BJ (cell line): Measurements from ENCODE around the gene SBSN. TPM values are rescaled to one million over a fixed set of nuclear protein-coding genes. Genes with fewer than 3 reads are reported as not detected.

Experiments
- CTCF ChIA-PET: fragments of 350-600 bp; formaldehyde crosslinking; extraction: SDS; loops from one replicate; lab custom pipeline; 2021; ENCODE audit warnings: antibody characterized with exemption, inconsistent platforms; lab: Yijun Ruan, JAX
- POLR2A ChIA-PET: fragments of 300-600 bp; sonication (Branson Sonifier 250); formaldehyde crosslinking; extraction: SDS; loops from one replicate; lab custom pipeline; 2021; ENCODE audit warnings: antibody characterized with exemption; lab: Charles Lee
- DNase-seq: peaks from one replicate; pipeline ENCODE4 v3.0.0-alpha.2; 2011; ENCODE audit warnings: low read depth
- H3K27me3 ChIP-seq: 2 replicates; pipeline ENCODE4 v1.6.0; 2011; ENCODE audit warnings: low read length; ENCODE audit not compliant: control insufficient read depth, insufficient read depth
- H3K36me3 ChIP-seq: 2 replicates; pipeline ENCODE4 v1.5.1; 2011; ENCODE audit warnings: low read length; ENCODE audit not compliant: control insufficient read depth, insufficient read depth
- H3K4me3 ChIP-seq: 2 replicates; pipeline ENCODE4 v1.5.1; 2011; ENCODE audit warnings: low read depth, mild to moderate bottlenecking, control low read depth, low read length
- polyA minus RNA-seq: library from RNA; depleted of rRNA, polyadenylated mRNA; stranded (reverse); fragments of >200 nt; gene quantifications from 2 replicates; pipeline ENCODE4 v1.2.3, GENCODE V29; 2011; rRNA and poly(A)+ RNA removed
- polyA plus RNA-seq: library from polyadenylated mRNA; depleted of rRNA; stranded (reverse); fragments of >200 nt; gene quantifications from 2 replicates; pipeline ENCODE4 v1.2.3, GENCODE V29; 2011; rRNA removed
- TF ChIP-seq, protein P1 (sequence below): IDR thresholded peaks from 2 replicates; pipeline ENCODE4 v1.5.1; 2011; ENCODE audit warnings: low read depth, mild to moderate bottlenecking, control low read depth, inconsistent platforms, low read length, moderate library complexity; ENCODE audit not compliant: insufficient read depth

Gene SBSN, protein sequence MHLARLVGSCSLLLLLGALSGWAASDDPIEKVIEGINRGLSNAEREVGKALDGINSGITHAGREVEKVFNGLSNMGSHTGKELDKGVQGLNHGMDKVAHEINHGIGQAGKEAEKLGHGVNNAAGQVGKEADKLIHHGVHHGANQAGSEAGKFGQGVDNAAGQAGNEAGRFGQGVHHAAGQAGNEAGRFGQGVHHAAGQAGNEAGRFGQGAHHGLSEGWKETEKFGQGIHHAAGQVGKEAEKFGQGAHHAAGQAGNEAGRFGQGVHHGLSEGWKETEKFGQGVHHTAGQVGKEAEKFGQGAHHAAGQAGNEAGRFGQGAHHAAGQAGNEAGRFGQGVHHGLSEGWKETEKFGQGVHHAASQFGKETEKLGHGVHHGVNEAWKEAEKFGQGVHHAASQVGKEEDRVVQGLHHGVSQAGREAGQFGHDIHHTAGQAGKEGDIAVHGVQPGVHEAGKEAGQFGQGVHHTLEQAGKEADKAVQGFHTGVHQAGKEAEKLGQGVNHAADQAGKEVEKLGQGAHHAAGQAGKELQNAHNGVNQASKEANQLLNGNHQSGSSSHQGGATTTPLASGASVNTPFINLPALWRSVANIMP
- 0.70 and 1.6 TPM in 2 replicates for polyA plus RNA-seq
- not detected in 2 replicates for polyA minus RNA-seq

DNA sequence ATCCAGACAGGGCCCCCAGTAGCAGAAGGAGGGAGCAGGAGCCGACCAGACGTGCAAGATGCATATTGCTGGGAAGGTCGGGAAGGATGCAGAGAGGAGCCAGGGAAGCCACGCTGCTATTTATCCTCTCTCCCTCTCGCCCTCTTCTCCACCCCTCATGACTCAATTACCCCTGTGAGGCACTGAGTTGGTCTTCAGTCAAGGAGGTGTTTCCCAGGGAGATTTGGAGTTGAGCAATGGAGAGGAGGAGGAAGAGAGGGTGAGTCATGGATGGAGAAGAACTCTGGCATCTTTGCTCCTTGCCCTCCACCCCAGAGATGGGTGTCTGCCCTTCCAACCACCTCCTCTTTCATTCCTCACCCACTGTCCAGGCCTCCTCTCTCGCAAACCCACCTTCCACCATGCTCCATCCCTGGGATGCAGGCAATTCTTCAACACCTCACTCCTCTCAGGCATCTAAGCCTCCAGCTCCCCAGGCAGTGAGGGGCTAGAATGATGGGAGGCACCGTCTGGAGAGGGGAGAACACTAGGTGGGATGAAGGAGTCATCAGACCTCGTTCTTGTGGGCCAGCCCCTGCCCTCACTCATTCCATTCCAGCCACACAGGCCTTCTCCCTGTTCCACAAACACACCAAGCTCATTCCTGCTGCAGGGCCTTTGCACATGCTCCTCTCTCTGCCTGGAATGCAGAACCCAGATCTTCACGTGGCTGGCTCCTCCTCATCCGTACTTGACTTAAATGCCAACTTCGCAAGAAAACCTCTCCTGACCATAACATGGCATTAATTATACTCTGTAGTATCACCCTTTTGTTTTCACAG, at the start of gene SBSN:
TSS of gene SBSN (minus strand) at position 94 of the 821 bp plus-strand sequence. CDS start at position 64, 30 bp downstream.
- POLR2A ChIA-PET, result no interaction called here
- peak; percentile 18 for DNase-seq
- Histone ChIP-seq H3K27me3 (peaks cover 12% of the 10 kb centered on the region), H3K36me3 (no peaks in the 10 kb centered on the region), H3K4me3 (no peak within 1 kb of the TSS)
- CTCF ChIA-PET, result interaction anchor here (2.0 kb wide), 1 partner anchor 18 kb away, joined by 11 read pairs; no protein-coding TSS in a partner anchor
- TF ChIP-seq, protein P1, sequence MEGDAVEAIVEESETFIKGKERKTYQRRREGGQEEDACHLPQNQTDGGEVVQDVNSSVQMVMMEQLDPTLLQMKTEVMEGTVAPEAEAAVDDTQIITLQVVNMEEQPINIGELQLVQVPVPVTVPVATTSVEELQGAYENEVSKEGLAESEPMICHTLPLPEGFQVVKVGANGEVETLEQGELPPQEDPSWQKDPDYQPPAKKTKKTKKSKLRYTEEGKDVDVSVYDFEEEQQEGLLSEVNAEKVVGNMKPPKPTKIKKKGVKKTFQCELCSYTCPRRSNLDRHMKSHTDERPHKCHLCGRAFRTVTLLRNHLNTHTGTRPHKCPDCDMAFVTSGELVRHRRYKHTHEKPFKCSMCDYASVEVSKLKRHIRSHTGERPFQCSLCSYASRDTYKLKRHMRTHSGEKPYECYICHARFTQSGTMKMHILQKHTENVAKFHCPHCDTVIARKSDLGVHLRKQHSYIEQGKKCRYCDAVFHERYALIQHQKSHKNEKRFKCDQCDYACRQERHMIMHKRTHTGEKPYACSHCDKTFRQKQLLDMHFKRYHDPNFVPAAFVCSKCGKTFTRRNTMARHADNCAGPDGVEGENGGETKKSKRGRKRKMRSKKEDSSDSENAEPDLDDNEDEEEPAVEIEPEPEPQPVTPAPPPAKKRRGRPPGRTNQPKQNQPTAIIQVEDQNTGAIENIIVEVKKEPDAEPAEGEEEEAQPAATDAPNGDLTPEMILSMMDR, result no peak

DNA sequence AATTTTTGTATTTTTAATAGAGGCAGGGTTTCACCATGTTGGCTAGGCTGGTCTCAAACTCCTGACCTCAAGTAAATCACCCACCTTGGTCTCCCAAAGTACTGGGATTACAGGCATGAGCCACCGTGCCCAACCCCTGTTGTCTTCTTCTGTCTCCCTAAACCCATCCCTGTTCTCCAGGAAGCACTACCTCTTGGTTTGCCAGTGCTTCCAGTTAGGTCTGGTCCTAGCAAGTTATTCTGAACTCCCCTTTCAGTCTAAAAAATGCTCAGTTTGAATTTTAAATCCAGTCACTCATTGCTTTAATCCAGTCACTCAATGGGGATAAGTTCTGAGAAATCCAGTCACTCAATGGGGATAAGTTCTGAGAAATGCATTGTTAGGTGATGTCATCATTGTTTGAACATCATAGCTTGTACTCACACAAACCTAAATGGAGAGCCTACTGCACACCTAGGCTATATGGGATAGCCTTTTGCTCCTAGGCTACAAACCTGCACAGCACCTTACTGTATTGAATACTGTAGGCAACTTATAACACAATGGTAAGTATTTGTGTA, 43.4 kb upstream of the SBSN start:
- Histone ChIP-seq H3K36me3 (no peaks in the 10 kb centered on the region), H3K4me3 (no peak overlapping the region), H3K27me3 (peaks cover 2% of the 10 kb centered on the region)
- no peak for DNase-seq
- POLR2A ChIA-PET, result no interaction called here
- TF ChIP-seq, protein P1, result no peak
- CTCF ChIA-PET, result no interaction called here

DNA sequence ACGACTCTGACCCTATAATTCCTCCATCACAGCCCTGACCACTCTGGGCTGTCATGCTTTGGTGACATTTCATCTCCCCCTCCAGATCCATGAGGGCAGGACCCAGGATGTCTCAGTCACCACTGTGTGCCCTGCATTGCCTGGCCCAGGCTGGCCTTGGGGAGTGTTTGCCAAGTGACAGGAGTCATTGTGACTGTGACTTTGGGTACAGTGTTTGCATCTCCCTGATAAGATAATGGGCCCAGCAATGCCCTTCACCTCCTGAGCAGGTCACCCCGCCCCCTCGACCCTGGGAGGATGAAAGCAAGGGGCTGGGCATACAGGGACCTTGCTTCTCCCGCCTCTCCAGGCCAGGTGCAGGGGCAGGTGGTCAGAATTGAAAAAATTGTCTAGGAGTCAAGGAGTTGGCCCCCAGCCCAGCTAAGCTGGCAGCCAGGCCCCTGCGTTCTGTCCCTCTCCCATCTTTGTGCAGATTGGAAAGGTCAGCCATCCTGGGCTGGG, 41.2 kb upstream of the SBSN start:
- no peak for DNase-seq
- peaks cover 2% of the 10 kb centered on the region; the same call in 1 of the 2 replicates for H3K27me3 ChIP-seq
- H3K36me3 ChIP-seq, result no peaks in the 10 kb centered on the region
- ChIA-PET CTCF (no interaction called here), POLR2A (no interaction called here)
- no peak overlapping the region for H3K4me3 ChIP-seq
- TF ChIP-seq, protein P1, result no peak

DNA sequence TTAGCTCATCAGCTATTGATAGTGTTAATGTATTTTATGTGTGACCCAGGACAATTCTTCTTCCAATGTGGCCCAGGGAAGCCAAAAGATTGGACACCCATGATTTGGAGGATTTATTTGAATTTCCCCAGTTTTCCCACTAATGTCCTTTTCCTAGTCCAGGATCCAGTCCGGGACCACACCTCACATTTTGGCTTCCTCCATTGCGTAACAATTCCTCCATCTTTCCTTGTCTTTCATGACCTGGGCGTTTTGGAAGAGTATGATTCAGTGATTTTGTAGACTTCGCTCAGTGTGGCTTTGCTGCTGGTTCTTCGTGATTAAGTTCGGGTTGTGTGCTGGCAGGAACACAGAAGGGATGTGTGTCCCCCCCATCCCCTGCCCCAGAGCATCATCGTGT, 38.6 kb upstream of the SBSN start:
- Histone ChIP-seq H3K27me3 (peaks cover 2% of the 10 kb centered on the region; the same call in 1 of the 2 replicates), H3K36me3 (no peaks in the 10 kb centered on the region), H3K4me3 (no peak overlapping the region)
- POLR2A ChIA-PET, result no interaction called here
- no peak for DNase-seq
- TF ChIP-seq, protein P1, result no peak
- CTCF ChIA-PET, result interaction anchor here (1.3 kb wide), 1 partner anchor 11 kb away, joined by 3 read pairs; no protein-coding TSS in a partner anchor
